ENCODE data around the gene GEMIN5. TPM values are rescaled to one million over a fixed set of nuclear protein-coding genes. Genes with fewer than 3 reads are reported as not detected.

Gene GEMIN5
- total RNA-seq, 2 donors from 2014 or later = 14.6 to 20.3 TPM

- no peaks in the 10 kb centered on the region for H3K9me3 ChIP-seq
- H3K36me3 ChIP-seq = no peaks in the 10 kb centered on the region
- peak overlapping the region; percentile 59 to 61 for H3K27ac ChIP-seq
- intact Hi-C loops (cut with DNase I) = loop anchor here (10.0 kb wide), 1 partner anchor 182 kb away; the partner anchor contains the start of gene LARP1
- DNase-seq (ENCODE audit: low spot score) = no peak
- 23% methylated on average over 11 of the region's 11 CpGs for WGBS
- H3K27me3 ChIP-seq (replicated peaks; ENCODE audit: insufficient read depth) = no peaks in the 10 kb centered on the region
- H3K4me3 ChIP-seq = peak overlapping the region; percentile 74 to 85
- TF ChIP-seq POLR2A (IDR thresholded peaks at IDR 0.05) = no peak
- TF ChIP-seq POLR2AphosphoS5 (IDR thresholded peaks at IDR 0.05) = no peak
- no peak for TF ChIP-seq CTCF (IDR thresholded peaks at IDR 0.05)
- H3K4me1 ChIP-seq (replicated peaks) = peaks cover 4% of the 10 kb centered on the region
Measured at GRCh38 chr5:154937186-154937717, 759 bp downstream of the GEMIN5 start.

GRCh38 chr5:154934881-154935280, 3.1 kb downstream of the GEMIN5 start:
- intact Hi-C loops (cut with DNase I) = loop anchor here (10.0 kb wide), 1 partner anchor 180 kb away; the partner anchor contains the start of gene LARP1
- H3K27ac ChIP-seq = no peak overlapping the region
- peaks cover 3% of the 10 kb centered on the region for H3K4me1 ChIP-seq (replicated peaks)
- no peaks in the 10 kb centered on the region for H3K36me3 ChIP-seq
- DNase-seq (ENCODE audit: low spot score) = no peak
- H3K9me3 ChIP-seq = no peaks in the 10 kb centered on the region
- no peaks in the 10 kb centered on the region for H3K27me3 ChIP-seq (replicated peaks; ENCODE audit: insufficient read depth)
- TF ChIP-seq POLR2AphosphoS5 (IDR thresholded peaks at IDR 0.05) (no peak), CTCF (IDR thresholded peaks at IDR 0.05) (no peak), POLR2A (IDR thresholded peaks at IDR 0.05) (no peak)
- H3K4me3 ChIP-seq = no peak overlapping the region

- Histone ChIP-seq H3K36me3 (no peaks in the 10 kb centered on the region), H3K4me1 (replicated peaks) (peaks cover 3% of the 10 kb centered on the region), H3K27ac (no peak overlapping the region), H3K27me3 (replicated peaks; ENCODE audit: insufficient read depth) (no peaks in the 10 kb centered on the region), H3K4me3 (no peak overlapping the region), H3K9me3 (no peaks in the 10 kb centered on the region)
- DNase-seq (ENCODE audit: low spot score) = no peak
- intact Hi-C loops (cut with DNase I) = loop anchor here (10.0 kb wide), 1 partner anchor 179 kb away; the partner anchor contains the start of gene LARP1
- TF ChIP-seq POLR2A (IDR thresholded peaks at IDR 0.05) (no peak), CTCF (IDR thresholded peaks at IDR 0.05) (no peak), POLR2AphosphoS5 (IDR thresholded peaks at IDR 0.05) (no peak)
- WGBS = 87% methylated on average over 3 of the region's 3 CpGs
Measured at GRCh38 chr5:154933537-154933936, 4.5 kb downstream of the GEMIN5 start.

GRCh38 chr5:154923441-154924430, 14.3 kb downstream of the GEMIN5 start:
- intact Hi-C loops (cut with DNase I) = no loop called here
- 79% methylated on average over 7 of the region's 7 CpGs for WGBS

More at GRCh38 chr5:154923441-154924430, 14.3 kb downstream of the GEMIN5 start:
- Histone ChIP-seq H3K4me1 (replicated peaks) (no peaks in the 10 kb centered on the region), H3K27me3 (replicated peaks; ENCODE audit: insufficient read depth) (no peaks in the 10 kb centered on the region), H3K36me3 (peaks cover 6 to 12% of the 10 kb centered on the region in 2 donors), H3K27ac (no peak overlapping the region), H3K9me3 (no peaks in the 10 kb centered on the region), H3K4me3 (no peak overlapping the region)
- DNase-seq (ENCODE audit: low spot score) = peak; percentile 16
- peak; percentile 67 for TF ChIP-seq POLR2AphosphoS5 (IDR thresholded peaks at IDR 0.05)
- TF ChIP-seq POLR2A (IDR thresholded peaks at IDR 0.05) = no peak
- TF ChIP-seq CTCF (IDR thresholded peaks at IDR 0.05) = no peak

Data from prostate gland (tissue), 2 donors.